ENCODE results near the gene GNA12. TPM values are rescaled to one million over a fixed set of nuclear protein-coding genes. Genes with fewer than 3 reads are reported as not detected.

The GNA12 gene
- total and polyA plus RNA-seq, 10 of the 15 experiments (the other 5 are each of a cell fraction or from before 2014, with no cell fraction given), result 1.9 to 51.8 (median 12.6) TPM

- no TSS peak for BruUV-seq (replicated peaks)
- ChIA-PET SMC1A (ENCODE audit: uncharacterized antibody, unreplicated experiment) (interaction anchor here (0.9 to 11.6 kb wide), 9 partner anchors 16 to 150 kb away, joined by 3 to 113 read pairs (median 5); no protein-coding TSS in a partner anchor), POLR2A (interaction anchor here (0.8 kb wide), 1 partner anchor 9 kb away, joined by 3 read pairs; no protein-coding TSS in a partner anchor)
Measured at GRCh38 chr7:2714636-2715035, 129.5 kb downstream of the GNA12 start.

More at GRCh38 chr7:2714636-2715035, 129.5 kb downstream of the GNA12 start:
- Histone ChIP-seq H3K9ac (ENCODE audit: control insufficient read depth, insufficient read depth, low read length) (no peak overlapping the region), H3K79me2 (ENCODE audit: control insufficient read depth, insufficient read depth, low read length) (no peaks in the 10 kb centered on the region), H3K27me3 (replicated peaks in 1 of 2; ENCODE audit: control insufficient read depth in 2 of 2, insufficient read depth in 2 of 2, low read length in 1 of 2) (no peaks in the 10 kb centered on the region), H3K4me1 (ENCODE audit: control insufficient read depth, insufficient read depth, low read length) (peaks cover 44% of the 10 kb centered on the region), H3K4me2 (ENCODE audit: control insufficient read depth, insufficient read depth) (no peak overlapping the region), H3K36me3 (ENCODE audit: control insufficient read depth in 2 of 2, insufficient read depth in 2 of 2, low read length in 1 of 2) (peaks cover 0 to 2% of the 10 kb centered on the region in 2 experiments; a peak in 1 of 4 replicates), H3K9me3 (replicated peaks; ENCODE audit: control insufficient read depth, insufficient read depth, low read length) (no peaks in the 10 kb centered on the region), H4K20me1 (ENCODE audit: control insufficient read depth, insufficient read depth) (no peaks in the 10 kb centered on the region), H2AFZ (ENCODE audit: control insufficient read depth, low read depth, low read length) (no peak overlapping the region), H3K27ac (ENCODE audit: control insufficient read depth, insufficient read depth) (no peak overlapping the region), H3K4me3 (no peak overlapping the region)
- RAD21 ChIA-PET (ENCODE audit: unreplicated experiment), result interaction anchor here (0.6 to 2.8 kb wide), 7 partner anchors 16 to 137 kb away, joined by 3 to 11 read pairs (median 4); no protein-coding TSS in a partner anchor
- intact Hi-C loops (cut with micrococcal nuclease; ENCODE audit: unreplicated experiment) (loop anchor here (5.0 kb wide), 1 partner anchor 128 kb away; the partner anchor contains the start of gene GNA12), in situ Hi-C loops (cut with MboI) (loop anchor here (5.0 kb wide), 1 partner anchor 47 kb away; no protein-coding TSS in a partner anchor)
- DNase-seq (ENCODE audit: low read depth, low spot score), result no peak
- FAIRE-seq, result no peak
- CTCF ChIA-PET, result interaction anchor here (0.7 to 1.8 kb wide), 5 partner anchors 16 to 130 kb away, joined by 3 to 6 read pairs (median 4); no protein-coding TSS in a partner anchor
- 96% methylated on average over 9 of the region's 9 CpGs for WGBS (ENCODE audit: insufficient coverage, insufficient replicate concordance, low lambda C conversion rate, missing lambda C conversion rate)
- ATAC-seq, result no peak
- TF ChIP-seq CHD2 (IDR thresholded peaks at IDR 0.05; ENCODE audit: borderline replicate concordance, low read depth, low read length) (no peak), HCFC1 (IDR thresholded peaks at IDR 0.05; ENCODE audit: low read length) (no peak), CTCF (IDR thresholded peaks at IDR 0.05 in 2 of 3, conservative IDR thresholded peaks at IDR 0.05 in 1 of 3; ENCODE audit: control insufficient read depth in 2 of 3, extremely low read depth in 1 of 3, insufficient read depth in 1 of 3, low read depth in 3 of 3, low read length in 3 of 3) (no peak), PAX5 (IDR thresholded peaks at IDR 0.05; ENCODE audit: borderline replicate concordance, low read depth, low read length) (no peak), RAD21 (IDR thresholded peaks at IDR 0.05; ENCODE audit: insufficient read depth, low read depth, low read length) (no peak), USF1 (IDR thresholded peaks at IDR 0.05; ENCODE audit: borderline replicate concordance, extremely low read length, insufficient read depth, low read depth, low read length) (no peak), SMAD5 (IDR thresholded peaks at IDR 0.05; ENCODE audit: low read depth) (no peak), NR2F1 (conservative IDR thresholded peaks at IDR 0.05) (no peak), SPI1 (IDR thresholded peaks at IDR 0.05; ENCODE audit: borderline replicate concordance, insufficient read depth, low read depth, low read length) (no peak), BCLAF1 (IDR thresholded peaks at IDR 0.05) (no peak), MEF2A (IDR thresholded peaks at IDR 0.05; ENCODE audit: insufficient read depth, low read depth, low read length) (no peak)
